H9 (cell line): Measurements from ENCODE around the gene PRMT5. TPM values are rescaled to one million over a fixed set of nuclear protein-coding genes. Genes with fewer than 3 reads are reported as not detected.

Experiments
- DNase-seq: peaks from one replicate; pipeline ENCODE4 v3.0.0-alpha.2; 2017
- H2AFZ ChIP-seq: one replicate; pipeline ENCODE4 v1.6.1; 2013; ENCODE audit warnings: mild to moderate bottlenecking, low read length, control low read depth, moderate library complexity
- H2AK5ac ChIP-seq: 2 replicates; pipeline ENCODE4 v1.6.1; 2013; ENCODE audit warnings: low read length, control low read depth, mixed read lengths; ENCODE audit not compliant: insufficient read length
- H2BK120ac ChIP-seq: one replicate; pipeline ENCODE4 v1.6.1; 2013; ENCODE audit warnings: low read depth, mild to moderate bottlenecking, low read length, control low read depth, inconsistent platforms; ENCODE audit not compliant: poor library complexity, severe bottlenecking
- H2BK12ac ChIP-seq: 2 replicates; pipeline ENCODE4 v1.6.1; 2013; ENCODE audit warnings: low read length, control low read depth, mixed read lengths, low read depth; ENCODE audit not compliant: insufficient read length
- H2BK15ac ChIP-seq: 2 replicates; pipeline ENCODE4 v1.6.1; 2013; ENCODE audit warnings: low read depth, low read length, control low read depth
- H2BK20ac ChIP-seq: one replicate; pipeline ENCODE4 v1.6.1; 2013; ENCODE audit warnings: low read depth, mild to moderate bottlenecking, low read length, control low read depth, inconsistent platforms; ENCODE audit not compliant: poor library complexity, severe bottlenecking
- H2BK5ac ChIP-seq: 2 replicates; pipeline ENCODE4 v1.6.1; 2013; ENCODE audit warnings: low read length, control low read depth, mixed read lengths; ENCODE audit not compliant: insufficient read length
- H3K14ac ChIP-seq: 2 replicates; pipeline ENCODE4 v1.6.1; 2013; ENCODE audit warnings: low read length, control low read depth; ENCODE audit not compliant: insufficient read depth
- H3K18ac ChIP-seq: 2 replicates; pipeline ENCODE4 v1.6.1; 2013; ENCODE audit warnings: low read depth, mild to moderate bottlenecking, mixed read lengths, low read length, control low read depth; ENCODE audit not compliant: insufficient read length
- H3K23ac ChIP-seq: 2 replicates; pipeline ENCODE4 v1.6.1; 2013; ENCODE audit warnings: low read length, control low read depth, mixed read lengths, low read depth; ENCODE audit not compliant: insufficient read length
- H3K23me2 ChIP-seq: 2 replicates; pipeline ENCODE4 v1.6.1; 2013; ENCODE audit warnings: low read depth, mild to moderate bottlenecking, mixed read lengths, low read length, control low read depth; ENCODE audit not compliant: insufficient read length, poor library complexity, severe bottlenecking
- H3K27ac ChIP-seq: 2 replicates; pipeline ENCODE4 v1.5.1; 2013; ENCODE audit warnings: low read length, control low read depth, mixed read lengths, low read depth; ENCODE audit not compliant: insufficient read length
- H3K27me3 ChIP-seq: 2 replicates; pipeline ENCODE4 v1.6.1; 2013; ENCODE audit warnings: low read length, control low read depth, inconsistent platforms; ENCODE audit not compliant: insufficient read depth
- H3K4ac ChIP-seq: 2 replicates; pipeline ENCODE4 v1.6.1; 2013; ENCODE audit warnings: low read depth, mild to moderate bottlenecking, control low read depth, inconsistent platforms, low read length, moderate library complexity
- H3K4me1 ChIP-seq: 2 replicates; pipeline ENCODE4 v1.6.1; 2013; ENCODE audit warnings: low read length, control low read depth, inconsistent platforms; ENCODE audit not compliant: insufficient read depth
- H3K4me2 ChIP-seq: 2 replicates; pipeline ENCODE4 v1.6.1; 2013; ENCODE audit warnings: low read length, control low read depth, mixed read lengths; ENCODE audit not compliant: insufficient read length, insufficient read depth
- H3K56ac ChIP-seq: 2 replicates; pipeline ENCODE4 v1.6.1; 2013; ENCODE audit warnings: low read depth, mild to moderate bottlenecking, mixed read lengths, low read length, control low read depth; ENCODE audit not compliant: insufficient read length
- H3K79me1 ChIP-seq: 2 replicates; pipeline ENCODE4 v1.6.1; 2013; ENCODE audit warnings: low read depth, mild to moderate bottlenecking, moderate library complexity, low read length, control low read depth, inconsistent platforms; ENCODE audit not compliant: insufficient read depth, poor library complexity, severe bottlenecking
- H3K79me2 ChIP-seq: 2 replicates; pipeline ENCODE4 v1.6.1; 2013; ENCODE audit warnings: low read length, control low read depth, inconsistent platforms; ENCODE audit not compliant: insufficient read depth
- H3K9ac ChIP-seq: 2 replicates; pipeline ENCODE4 v1.6.1; 2013; ENCODE audit warnings: low read length, control low read depth, mixed read lengths; ENCODE audit not compliant: insufficient read length; ENCODE audit errors: extremely low read depth
- H3K9me3 ChIP-seq: one replicate; pipeline ENCODE4 v1.6.1; 2013; ENCODE audit warnings: low read depth, low read length, inconsistent platforms; ENCODE audit not compliant: control insufficient read depth
- H3T11ph ChIP-seq: one replicate; pipeline ENCODE4 v1.6.1; 2013; ENCODE audit warnings: mild to moderate bottlenecking, low read length, control low read depth, inconsistent platforms
- H4K20me1 ChIP-seq: one replicate; pipeline ENCODE4 v1.6.1; 2013; ENCODE audit not compliant: control insufficient read depth, insufficient read length, insufficient read depth
- H4K5ac ChIP-seq: 2 replicates; pipeline ENCODE4 v1.6.1; 2013; ENCODE audit warnings: low read depth, mild to moderate bottlenecking, mixed read lengths, low read length, control low read depth; ENCODE audit not compliant: insufficient read length
- H4K8ac ChIP-seq: replicated peaks from 2 replicates; pipeline ENCODE4 v1.6.1; 2013; ENCODE audit warnings: low read length, control low read depth, mixed read lengths, low read depth; ENCODE audit not compliant: insufficient read length
- H4K91ac ChIP-seq: 2 replicates; pipeline ENCODE4 v1.6.1; 2013; ENCODE audit warnings: low read depth, mild to moderate bottlenecking, moderate library complexity, mixed read lengths, low read length, control low read depth; ENCODE audit not compliant: insufficient read length
- H3K27ac Mint-ChIP-seq, 3 experiments: 2 replicates in 2 of 3; 3 replicates in 1 of 3; pipeline ENCODE4 v1.8.0; 2020 to 2021; ENCODE audit warnings: mixed read lengths in 3 of 3, mild to moderate bottlenecking in 1 of 3, moderate library complexity in 1 of 3
- H3K27me3 Mint-ChIP-seq: 2 replicates; pipeline ENCODE4 v1.8.0; 2021; ENCODE audit warnings: low read depth, mild to moderate bottlenecking, moderate library complexity, mixed read lengths
- H3K36me3 Mint-ChIP-seq, 3 experiments: 2 replicates in 2 of 3; 3 replicates in 1 of 3; pipeline ENCODE4 v1.8.0; 2020 to 2021; ENCODE audit warnings: low read depth in 3 of 3, mixed read lengths in 3 of 3; ENCODE audit not compliant: insufficient read depth in 1 of 3
- H3K4me1 Mint-ChIP-seq, 2 experiments: 2 replicates each; pipeline ENCODE4 v1.8.0; 2020; ENCODE audit warnings: mixed read lengths in 2 of 2
- H3K4me3 Mint-ChIP-seq, 2 experiments: 2 replicates in 1 of 2; 3 replicates in 1 of 2; pipeline ENCODE4 v1.8.0; 2020 to 2021; ENCODE audit warnings: mild to moderate bottlenecking in 2 of 2, mixed read lengths in 2 of 2, moderate library complexity in 1 of 2
- H3K9me3 Mint-ChIP-seq, 2 experiments: 2 replicates in 1 of 2; 3 replicates in 1 of 2; pipeline ENCODE4 v1.8.0; 2020; ENCODE audit warnings: mild to moderate bottlenecking in 2 of 2, mixed read lengths in 2 of 2, moderate library complexity in 1 of 2
- WGBS: extraction: QIAGEN DNeasy Blood & Tissue Kit; methylation state at CpG from one replicate; pipeline ENCODE4 v1.1.7; 2013; ENCODE audit warnings: missing lambda C conversion rate, low lambda C conversion rate, mixed read lengths; ENCODE audit not compliant: insufficient read length; ENCODE audit errors: extremely low coverage; 5-methylcytosine and 5-hydroxymethylcytosine counted together
- total RNA-seq: library from RNA; stranded (reverse); gene quantifications from 2 replicates; pipeline ENCODE4 v1.2.1, GENCODE V29; 2021
- TF ChIP-seq, protein P1 (sequence below): fragments of 200-600 bp; sonication (generic); conservative IDR thresholded peaks from 3 replicates; pipeline ENCODE4 v1.8.0; 2021; ENCODE audit warnings: antibody characterized with exemption, mild to moderate bottlenecking

PRMT5 gene
- total RNA-seq, 1 experiment from 2014 or later: 141 TPM

DNA sequence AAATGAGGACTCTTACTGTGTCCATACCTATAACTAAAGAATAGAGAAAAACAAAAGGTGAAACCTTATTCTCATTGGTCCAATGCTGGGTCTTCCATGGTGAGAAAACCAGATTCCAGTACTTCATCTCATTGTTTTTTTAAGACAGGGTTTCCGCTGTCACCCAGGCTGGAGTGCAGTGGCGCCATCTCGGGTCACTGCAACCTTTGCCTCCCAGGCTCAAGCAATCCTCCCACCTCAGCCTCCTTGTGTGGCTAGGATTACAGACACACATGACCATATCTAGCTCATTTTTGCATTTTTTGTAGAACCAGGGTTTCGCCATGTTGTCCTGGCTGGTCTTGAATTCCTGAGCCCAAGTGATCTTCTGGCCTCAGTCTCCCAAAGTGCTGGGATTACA is 23.5 kb downstream of the PRMT5 start:
- H2BK12ac ChIP-seq: no peak overlapping the region
- H3T11ph ChIP-seq: no peak overlapping the region
- H3K27ac ChIP-seq: no peak overlapping the region
- H3K14ac ChIP-seq: no peak overlapping the region
- no peaks in the 10 kb centered on the region for H3K79me2 ChIP-seq
- TF ChIP-seq, protein P1, sequence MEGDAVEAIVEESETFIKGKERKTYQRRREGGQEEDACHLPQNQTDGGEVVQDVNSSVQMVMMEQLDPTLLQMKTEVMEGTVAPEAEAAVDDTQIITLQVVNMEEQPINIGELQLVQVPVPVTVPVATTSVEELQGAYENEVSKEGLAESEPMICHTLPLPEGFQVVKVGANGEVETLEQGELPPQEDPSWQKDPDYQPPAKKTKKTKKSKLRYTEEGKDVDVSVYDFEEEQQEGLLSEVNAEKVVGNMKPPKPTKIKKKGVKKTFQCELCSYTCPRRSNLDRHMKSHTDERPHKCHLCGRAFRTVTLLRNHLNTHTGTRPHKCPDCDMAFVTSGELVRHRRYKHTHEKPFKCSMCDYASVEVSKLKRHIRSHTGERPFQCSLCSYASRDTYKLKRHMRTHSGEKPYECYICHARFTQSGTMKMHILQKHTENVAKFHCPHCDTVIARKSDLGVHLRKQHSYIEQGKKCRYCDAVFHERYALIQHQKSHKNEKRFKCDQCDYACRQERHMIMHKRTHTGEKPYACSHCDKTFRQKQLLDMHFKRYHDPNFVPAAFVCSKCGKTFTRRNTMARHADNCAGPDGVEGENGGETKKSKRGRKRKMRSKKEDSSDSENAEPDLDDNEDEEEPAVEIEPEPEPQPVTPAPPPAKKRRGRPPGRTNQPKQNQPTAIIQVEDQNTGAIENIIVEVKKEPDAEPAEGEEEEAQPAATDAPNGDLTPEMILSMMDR: no peak
- H4K8ac ChIP-seq: no peak overlapping the region
- no peak overlapping the region for H3K9ac ChIP-seq
- DNase-seq: no peak
- H4K20me1 ChIP-seq: no peaks in the 10 kb centered on the region
- Mint-ChIP-seq H3K36me3 (peaks cover 46 to 84% (median 70%) of the 10 kb centered on the region in 3 experiments), H3K27ac (no peak overlapping the region), H3K9me3 (no peaks in the 10 kb centered on the region), H3K4me1 (no peaks in the 10 kb centered on the region), H3K4me3 (no peak overlapping the region), H3K27me3 (no peaks in the 10 kb centered on the region; the same call in 1 of the 2 replicates)
- H4K5ac ChIP-seq: no peak overlapping the region
- no peak overlapping the region for H2AK5ac ChIP-seq
- H2BK15ac ChIP-seq: no peak overlapping the region
- no peak overlapping the region for H2BK20ac ChIP-seq
- no peaks in the 10 kb centered on the region for H3K4me1 ChIP-seq
- H3K56ac ChIP-seq: no peak overlapping the region
- no peak overlapping the region for H2BK120ac ChIP-seq
- H3K23me2 ChIP-seq: no peaks in the 10 kb centered on the region
- H3K23ac ChIP-seq: no peak overlapping the region
- H3K18ac ChIP-seq: no peak overlapping the region
- no peak overlapping the region for H2AFZ ChIP-seq
- H3K4ac ChIP-seq: no peak overlapping the region
- no peak overlapping the region for H3K4me2 ChIP-seq
- H3K27me3 ChIP-seq: no peaks in the 10 kb centered on the region
- H2BK5ac ChIP-seq: no peak overlapping the region
- no CpG with 5 or more reads among the region's 4 CpGs for WGBS
- no peak overlapping the region for H4K91ac ChIP-seq
- H3K9me3 ChIP-seq: no peaks in the 10 kb centered on the region
- H3K79me1 ChIP-seq: no peaks in the 10 kb centered on the region
